Gastrocnemius medialis (tissue), 4 donors: ENCODE measurements around the gene MIPEP. TPM values are rescaled to one million over a fixed set of nuclear protein-coding genes. Genes with fewer than 3 reads are reported as not detected.

ENCODE experiments used
- ATAC-seq, 2 donors: fragments of 150-250 bp; one replicate each; pipeline ENCODE4 v1.9.1; 2016
- DNase-seq, 2 donors: peaks; one replicate each; pipeline ENCODE4 v3.0.0-alpha.2; 2019
- H3K27ac ChIP-seq, 4 donors: fragments of 200-600 bp; sonication (generic); 1 replicate in 1 of 4; 2 replicates in 3 of 4; pipeline ENCODE4 v1.5.1; 2016 to 2018; ENCODE audit warnings: mild to moderate bottlenecking in 2 of 4, moderate library complexity in 1 of 4
- H3K27me3 ChIP-seq, 3 donors: fragments of 200-600 bp; sonication (generic) in 2 of 3; 1 replicate in 1 of 3; 2 replicates in 2 of 3; pipeline versions ENCODE4 v1.5.1 to v1.6.0; 2016 to 2019; ENCODE audit warnings: mild to moderate bottlenecking in 1 of 3, moderate library complexity in 1 of 3
- H3K36me3 ChIP-seq, 2 donors: fragments of 200-600 bp; sonication (generic) in 1 of 2; one replicate each; pipeline ENCODE4 v1.5.1; 2017 to 2018
- H3K4me1 ChIP-seq, 2 donors: fragments of 200-600 bp; sonication (generic) in 1 of 2; one replicate each; pipeline ENCODE4 v1.5.1; 2016 to 2017; ENCODE audit warnings: mild to moderate bottlenecking in 2 of 2
- H3K4me3 ChIP-seq, 4 donors: fragments of 200-600 bp; sonication (generic) in 3 of 4; 1 replicate in 1 of 4; 2 replicates in 3 of 4; pipeline ENCODE4 v1.5.1; 2016 to 2019; ENCODE audit warnings: mild to moderate bottlenecking in 2 of 4
- H3K9me3 ChIP-seq, 3 donors: fragments of 200-600 bp; sonication (generic) in 2 of 3; 1 replicate in 1 of 3; 2 replicates in 2 of 3; pipeline ENCODE4 v1.5.1; 2016 to 2019
- POLR2A ChIP-seq, 2 donors: fragments of 450-650 bp; IDR thresholded peaks; one replicate each; pipeline ENCODE4 v1.6.1; 2017; ENCODE audit warnings: antibody characterized with exemption in 2 of 2, mild to moderate bottlenecking in 2 of 2, moderate library complexity in 2 of 2
- in situ Hi-C, 4 donors: fragments of 200-750 bp; cut with MboI; loops; one replicate each; pipeline versions ENCODE4 v1.15.0 to v1.8.0; 2017; ENCODE audit warnings: low sequenced_read_pairs in 4 of 4
- intact Hi-C: fragments of 100-400 bp; cut with DNase I; formaldehyde crosslinking; loops from one replicate; pipeline ENCODE4 v1.15.1; 2023; ENCODE audit warnings: low total_unique reads
- total RNA-seq, 4 donors: library from RNA; depleted of rRNA; stranded (reverse); fragments of >200 nt; gene quantifications; one replicate each; pipeline versions ENCODE4 v1.1.0 to v1.2.3, GENCODE V29; 2016
- TF ChIP-seq, protein P1 (sequence below), 5 experiments: fragments of 450-650 bp in 3 of 5; fragments of 200-600 bp in 2 of 5; sonication (generic) in 2 of 5; IDR thresholded peaks in 4 of 5; conservative IDR thresholded peaks in 1 of 5; 1 replicate in 4 of 5; 2 replicates in 1 of 5; pipeline ENCODE4 v1.5.1; 2016 to 2019; ENCODE audit warnings: antibody characterized with exemption in 5 of 5, mild to moderate bottlenecking in 3 of 5, moderate library complexity in 3 of 5

The MIPEP gene
- total RNA-seq, 4 donors from 2014 or later = 9.2 to 23.1 (median 14.0) TPM

DNA sequence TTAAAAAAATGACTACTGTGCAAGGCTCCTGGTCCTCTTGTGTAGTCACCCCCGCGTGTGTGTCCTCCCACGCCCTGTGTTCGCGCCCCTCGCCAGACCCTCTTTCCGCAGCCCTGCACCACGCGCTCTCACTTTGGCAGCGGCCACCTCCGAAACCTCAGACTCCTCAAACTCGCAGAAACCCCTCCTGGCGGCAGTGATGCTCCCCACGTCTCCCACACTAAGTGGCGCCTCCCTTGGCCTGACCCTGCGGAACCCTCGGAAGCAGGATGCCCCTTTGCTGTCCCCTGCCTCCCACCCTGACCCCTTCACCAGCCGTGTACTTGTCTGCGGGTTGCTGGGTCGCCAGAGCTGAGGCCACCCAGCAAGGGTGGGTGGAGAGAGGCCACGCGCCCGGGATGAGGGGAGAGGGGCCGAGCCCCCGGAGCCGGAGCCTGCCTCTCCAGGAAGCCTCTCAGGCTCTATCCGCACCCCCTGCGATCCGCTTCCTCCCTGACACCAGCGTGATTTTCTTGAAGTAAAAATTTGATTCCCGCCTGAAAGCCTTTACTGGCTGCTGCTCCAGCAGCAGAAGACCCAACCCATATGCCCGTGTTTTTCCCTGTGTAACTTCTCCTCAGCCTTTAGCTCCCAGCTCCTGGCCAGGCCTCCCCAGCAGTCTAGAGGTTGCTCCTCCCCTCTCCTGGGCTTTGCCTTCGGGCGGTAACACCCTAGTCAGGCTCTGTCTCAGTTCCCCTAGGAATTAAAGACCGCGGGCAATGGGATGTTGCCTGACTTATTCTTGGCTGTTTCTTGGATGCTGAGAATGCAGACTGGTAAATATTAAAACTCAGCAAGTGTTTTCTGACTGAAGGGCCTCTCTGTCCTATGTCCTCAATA is 55.2 kb downstream of the MIPEP start:
- H3K27ac ChIP-seq = no peak overlapping the region
- TF ChIP-seq, protein P1, sequence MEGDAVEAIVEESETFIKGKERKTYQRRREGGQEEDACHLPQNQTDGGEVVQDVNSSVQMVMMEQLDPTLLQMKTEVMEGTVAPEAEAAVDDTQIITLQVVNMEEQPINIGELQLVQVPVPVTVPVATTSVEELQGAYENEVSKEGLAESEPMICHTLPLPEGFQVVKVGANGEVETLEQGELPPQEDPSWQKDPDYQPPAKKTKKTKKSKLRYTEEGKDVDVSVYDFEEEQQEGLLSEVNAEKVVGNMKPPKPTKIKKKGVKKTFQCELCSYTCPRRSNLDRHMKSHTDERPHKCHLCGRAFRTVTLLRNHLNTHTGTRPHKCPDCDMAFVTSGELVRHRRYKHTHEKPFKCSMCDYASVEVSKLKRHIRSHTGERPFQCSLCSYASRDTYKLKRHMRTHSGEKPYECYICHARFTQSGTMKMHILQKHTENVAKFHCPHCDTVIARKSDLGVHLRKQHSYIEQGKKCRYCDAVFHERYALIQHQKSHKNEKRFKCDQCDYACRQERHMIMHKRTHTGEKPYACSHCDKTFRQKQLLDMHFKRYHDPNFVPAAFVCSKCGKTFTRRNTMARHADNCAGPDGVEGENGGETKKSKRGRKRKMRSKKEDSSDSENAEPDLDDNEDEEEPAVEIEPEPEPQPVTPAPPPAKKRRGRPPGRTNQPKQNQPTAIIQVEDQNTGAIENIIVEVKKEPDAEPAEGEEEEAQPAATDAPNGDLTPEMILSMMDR (IDR thresholded peaks at IDR 0.05 in 4 of 5, conservative IDR thresholded peaks at IDR 0.05 in 1 of 5) = no peak
- TF ChIP-seq POLR2A (IDR thresholded peaks at IDR 0.05) = no peak
- H3K4me3 ChIP-seq = no peak overlapping the region
- ATAC-seq (no peak), DNase-seq (no peak)
- in situ Hi-C loops = no loop called here
- peaks cover 0 to 13% of the 10 kb centered on the region in 2 donors for H3K36me3 ChIP-seq
- intact Hi-C loops = no loop called here
- peaks cover 3 to 7% of the 10 kb centered on the region in 2 donors for H3K4me1 ChIP-seq
- H3K9me3 ChIP-seq = no peaks in the 10 kb centered on the region
- no peaks in the 10 kb centered on the region for H3K27me3 ChIP-seq

GRCh38 chr13:23828866-23829265 is 60.3 kb downstream of the MIPEP start:
- Histone ChIP-seq H3K4me1 (no peaks in the 10 kb centered on the region), H3K27ac (no peak overlapping the region), H3K4me3 (no peak overlapping the region), H3K27me3 (no peaks in the 10 kb centered on the region), H3K36me3 (no peaks in the 10 kb centered on the region), H3K9me3 (no peaks in the 10 kb centered on the region)
- no peak for DNase-seq
- intact Hi-C loops = no loop called here
- in situ Hi-C loops = no loop called here
- TF ChIP-seq, protein P1 (IDR thresholded peaks at IDR 0.05 in 4 of 5, conservative IDR thresholded peaks at IDR 0.05 in 1 of 5) = no peak
- TF ChIP-seq POLR2A (IDR thresholded peaks at IDR 0.05) = no peak
- ATAC-seq = no peak

DNA sequence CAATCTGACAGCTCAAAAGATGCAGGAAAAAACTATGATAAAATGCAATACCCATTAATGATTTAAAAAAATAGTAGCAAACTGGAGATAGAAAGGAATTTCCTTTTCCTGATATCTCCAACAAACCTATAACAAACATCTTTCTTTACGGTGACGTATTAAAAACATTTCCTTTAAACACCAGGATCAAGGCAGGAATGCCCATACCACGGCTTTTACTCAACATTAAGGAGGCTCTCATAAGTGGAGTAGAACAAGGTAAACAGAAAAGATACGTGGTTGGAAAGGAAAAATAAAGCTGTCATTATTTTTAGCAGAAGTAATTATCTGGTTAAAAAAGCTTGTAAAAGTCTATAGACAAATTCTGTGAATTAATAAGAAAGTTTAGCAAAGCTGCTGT is 61.1 kb downstream of the MIPEP start:
- no peak overlapping the region for H3K27ac ChIP-seq
- TF ChIP-seq POLR2A (IDR thresholded peaks at IDR 0.05) = no peak
- TF ChIP-seq, protein P1 (IDR thresholded peaks at IDR 0.05 in 4 of 5, conservative IDR thresholded peaks at IDR 0.05 in 1 of 5) = no peak
- ATAC-seq = no peak
- no peaks in the 10 kb centered on the region for H3K9me3 ChIP-seq
- no peak for DNase-seq
- in situ Hi-C loops = no loop called here
- intact Hi-C loops = no loop called here
- H3K27me3 ChIP-seq = no peaks in the 10 kb centered on the region
- H3K36me3 ChIP-seq = no peaks in the 10 kb centered on the region
- H3K4me1 ChIP-seq = no peaks in the 10 kb centered on the region
- H3K4me3 ChIP-seq = no peak overlapping the region

GRCh38 chr13:23825179-23825578 is 64.0 kb downstream of the MIPEP start:
- no peak for TF ChIP-seq POLR2A (IDR thresholded peaks at IDR 0.05)
- TF ChIP-seq, protein P1 (IDR thresholded peaks at IDR 0.05 in 4 of 5, conservative IDR thresholded peaks at IDR 0.05 in 1 of 5) = no peak
- H3K27ac ChIP-seq = no peak overlapping the region
- no peak for DNase-seq

More at GRCh38 chr13:23825179-23825578, 64.0 kb downstream of the MIPEP start:
- H3K4me3 ChIP-seq = no peak overlapping the region
- no peak for ATAC-seq
- H3K36me3 ChIP-seq = no peaks in the 10 kb centered on the region
- H3K27me3 ChIP-seq = no peaks in the 10 kb centered on the region
- in situ Hi-C loops = no loop called here
- H3K9me3 ChIP-seq = no peaks in the 10 kb centered on the region
- no peaks in the 10 kb centered on the region for H3K4me1 ChIP-seq
- intact Hi-C loops = no loop called here
